Endothelial cell of umbilical vein (primary cell): ENCODE data around the gene SEMA6C. TPM values are rescaled to one million over a fixed set of nuclear protein-coding genes. Genes with fewer than 3 reads are reported as not detected.

Source experiments
- BruUV-seq: library from RNA; stranded (reverse); fragments of 400-500 nt; replicated peaks from 2 replicates; lab custom pipeline; 2021; lab: Mats Ljungman, UMichigan
- CTCF ChIA-PET: fragments of 300-600, 350-600 bp; sonication (Branson Sonifier 250); formaldehyde crosslinking; loops from one replicate; lab custom pipeline; 2021; ENCODE audit warnings: antibody characterized with exemption, inconsistent platforms; lab: Charles Lee
- POLR2A ChIA-PET: fragments of 300-600, 350-600 bp; sonication (Branson Sonifier 250); formaldehyde crosslinking; loops from one replicate; lab custom pipeline; 2021; ENCODE audit warnings: antibody characterized with exemption, inconsistent platforms; lab: Charles Lee
- DNase-seq: peaks from one replicate; pipeline ENCODE4 v3.0.0-alpha.2; 2011; ENCODE audit warnings: low read depth, low spot score
- FAIRE-seq: peaks from 2 replicates; lab custom pipeline; 2011; peaks lifted over from hg19 to GRCh38; lab: Jason Lieb, UNC
- H2AFZ ChIP-seq: 2 replicates; pipeline ENCODE4 v1.6.0; 2012; ENCODE audit warnings: low read depth, low read length, control low read depth, inconsistent platforms
- H3K27ac ChIP-seq: 2 replicates; pipeline ENCODE4 v1.5.1; 2011; ENCODE audit warnings: low read depth, mild to moderate bottlenecking, control low read depth, low read length, moderate library complexity; ENCODE audit not compliant: insufficient read depth
- H3K27me3 ChIP-seq, 2 experiments: 2 replicates each; pipeline versions ENCODE4 v1.6.0 to v1.6.1; 2011; ENCODE audit warnings: low read length in 2 of 2, mixed read lengths in 1 of 2; ENCODE audit not compliant: control insufficient read depth in 2 of 2, insufficient read depth in 2 of 2
- H3K36me3 ChIP-seq, 2 experiments: 2 replicates in 1 of 2; 3 replicates in 1 of 2; pipeline ENCODE4 v1.5.1; 2011; ENCODE audit warnings: low read length in 2 of 2, mild to moderate bottlenecking in 1 of 2, moderate library complexity in 1 of 2; ENCODE audit not compliant: control insufficient read depth in 2 of 2, insufficient read depth in 2 of 2; ENCODE audit errors: extremely low read depth in 1 of 2
- H3K4me1 ChIP-seq: 3 replicates; pipeline ENCODE4 v1.5.1; 2011; ENCODE audit warnings: mild to moderate bottlenecking, low read length; ENCODE audit not compliant: control insufficient read depth, insufficient read depth; ENCODE audit errors: extremely low read depth
- H3K4me2 ChIP-seq: 2 replicates; pipeline ENCODE4 v1.6.1; 2011; ENCODE audit warnings: low read length, control low read depth, mixed read lengths; ENCODE audit not compliant: insufficient read depth
- H3K4me3 ChIP-seq, 3 experiments: fragments of 200-600 bp in 1 of 3; sonication (generic), shearing (Covaris generic) in 1 of 3; replicated peaks in 1 of 3; 2 replicates each; pipeline ENCODE4 v1.5.1; 2011 to 2016; ENCODE audit warnings: control low read depth in 3 of 3, low read length in 3 of 3, mild to moderate bottlenecking in 2 of 3, inconsistent platforms in 1 of 3, low read depth in 1 of 3, moderate library complexity in 1 of 3; ENCODE audit not compliant: insufficient read depth in 1 of 3
- H3K79me2 ChIP-seq: 2 replicates; pipeline ENCODE4 v1.6.0; 2012; ENCODE audit warnings: low read length, inconsistent platforms; ENCODE audit not compliant: control insufficient read depth, insufficient read depth
- H3K9ac ChIP-seq: replicated peaks from 2 replicates; pipeline ENCODE3; 2011; ENCODE audit warnings: low read length, control low read depth; ENCODE audit not compliant: insufficient read depth; ENCODE audit errors: extremely low read depth
- H3K9me1 ChIP-seq: replicated peaks from 3 replicates; pipeline ENCODE4 v1.6.0; 2011; ENCODE audit warnings: mild to moderate bottlenecking, low read length; ENCODE audit not compliant: control insufficient read depth, insufficient read depth; ENCODE audit errors: extremely low read depth
- H3K9me3 ChIP-seq: replicated peaks from 2 replicates; pipeline ENCODE4 v1.5.1; 2012; ENCODE audit warnings: low read length, inconsistent platforms; ENCODE audit not compliant: control insufficient read depth, insufficient read depth
- H4K20me1 ChIP-seq: replicated peaks from 2 replicates; pipeline ENCODE3; 2011; ENCODE audit warnings: mild to moderate bottlenecking, low read length; ENCODE audit not compliant: control insufficient read depth, insufficient read depth; ENCODE audit errors: extremely low read depth
- FOS ChIP-seq: IDR thresholded peaks from 2 replicates; pipeline ENCODE4 v1.6.1; 2011; ENCODE audit warnings: mild to moderate bottlenecking, low read length, moderate library complexity, borderline replicate concordance; ENCODE audit not compliant: insufficient read depth
- MYC ChIP-seq: IDR thresholded peaks from one replicate; pipeline ENCODE4 v1.6.1; 2011; ENCODE audit warnings: mild to moderate bottlenecking, low read depth, low read length
- dilution Hi-C: fragments of 300-500 bp; cut with MboI; formaldehyde crosslinking; loops from one replicate; pipeline ENCODE4 v1.15.0; 2019; ENCODE audit warnings: low sequenced_read_pairs; ENCODE audit not compliant: extremely low pct_ligation_motif_present
- intact Hi-C: fragments of 100-400 bp; cut with micrococcal nuclease; formaldehyde crosslinking; loops from one replicate; pipeline ENCODE4 v1.10.0; 2022
- polyA plus RNA-seq, 4 experiments: library from polyadenylated mRNA; depleted of rRNA in 3 of 4; stranded (reverse) in 3 of 4; unstranded in 1 of 4; fragments of >200 nt; gene quantifications; 2 replicates each; pipeline versions ENCODE4 v1.2.1 to v1.2.3, GENCODE V29; 2011 to 2012; ENCODE audit warnings: missing spikeins in 1 of 4
- total RNA-seq: library from RNA; stranded (reverse); gene quantifications from 2 replicates; pipeline ENCODE4 v1.2.3, GENCODE V29; 2021

SEMA6C gene
- total and polyA plus RNA-seq, 2 donors (not counting 3 experiments of a cell fraction or from before 2014, with no cell fraction given) = 53.0 to 71.9 TPM

DNA sequence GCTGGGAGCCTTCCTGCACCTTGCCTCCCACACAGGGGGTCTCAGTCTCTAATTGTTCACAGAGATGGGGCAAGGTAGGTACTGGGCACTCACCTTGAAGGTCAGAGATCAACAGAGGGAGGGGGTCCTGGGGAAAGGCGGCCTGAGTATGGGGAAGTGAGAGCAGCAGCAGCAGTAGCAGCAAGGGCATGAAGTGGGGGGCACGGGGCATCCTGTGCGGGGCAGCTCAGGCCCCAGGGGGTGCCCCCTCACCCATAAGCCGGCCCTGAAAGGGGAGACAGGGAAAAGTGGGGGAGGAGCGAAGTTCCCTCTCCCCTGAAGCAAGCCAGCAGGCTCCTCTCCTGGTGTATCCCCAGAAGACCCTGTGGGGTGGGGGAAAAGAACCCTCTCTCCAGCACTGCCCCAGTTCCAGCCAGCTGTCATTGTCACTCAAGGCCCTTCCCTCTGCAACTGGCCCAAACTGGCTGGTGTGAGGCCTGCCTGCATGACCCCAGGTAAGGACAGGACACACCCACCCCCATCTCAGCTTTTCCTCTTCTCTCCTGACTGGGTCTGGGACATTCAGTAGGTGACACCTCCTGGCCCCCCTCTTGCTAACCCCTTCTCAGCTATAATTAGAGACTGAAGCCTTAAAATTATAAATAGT is 3.9 kb downstream of the SEMA6C start:
- TF ChIP-seq FOS = no peak
- H3K9ac ChIP-seq = no peak overlapping the region
- no TSS peak for BruUV-seq
- ChIA-PET POLR2A (interaction anchor here (0.6 kb wide), 1 partner anchor 108 kb away, joined by 3 read pairs; no protein-coding TSS in a partner anchor), CTCF (interaction anchor here (0.7 to 2.8 kb wide), 6 partner anchors 11 to 43 kb away, joined by 4 to 16 read pairs (median 6); no protein-coding TSS in a partner anchor)
- H3K27ac ChIP-seq = no peak overlapping the region
- no peaks in the 10 kb centered on the region for H3K79me2 ChIP-seq
- H4K20me1 ChIP-seq = no peaks in the 10 kb centered on the region
- no peaks in the 10 kb centered on the region for H3K9me3 ChIP-seq
- DNase-seq (no peak), FAIRE-seq (no peak)
- dilution Hi-C loops = no loop called here
- no peak overlapping the region for H2AFZ ChIP-seq
- no peak overlapping the region for H3K4me3 ChIP-seq
- no peaks in the 10 kb centered on the region for H3K27me3 ChIP-seq
- H3K4me2 ChIP-seq = no peak overlapping the region
- H3K9me1 ChIP-seq = no peaks in the 10 kb centered on the region
- intact Hi-C loops = no loop called here
- peaks cover 2 to 31% of the 10 kb centered on the region in 2 experiments for H3K36me3 ChIP-seq
- H3K4me1 ChIP-seq = peaks cover 28% of the 10 kb centered on the region

DNA sequence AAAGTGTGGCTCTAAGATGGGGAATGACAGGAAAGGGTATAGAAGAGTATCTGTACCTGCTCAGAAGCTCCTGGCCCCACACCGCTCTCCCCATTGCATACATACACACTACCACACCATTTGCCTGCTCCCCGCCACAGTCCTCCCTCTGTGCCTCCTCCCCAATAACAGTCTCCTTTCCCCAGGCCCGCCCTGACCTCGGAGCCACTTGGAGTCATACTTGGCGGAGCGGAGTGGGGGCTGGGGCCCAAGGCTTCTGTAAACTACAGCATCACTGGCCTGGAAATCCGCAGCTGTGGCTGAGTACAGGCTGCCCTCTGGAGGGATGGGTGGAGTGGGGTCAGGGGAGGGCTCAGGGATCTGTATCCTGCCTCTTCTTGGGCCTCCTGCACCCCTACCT is 8.6 kb downstream of the SEMA6C start:
- DNase-seq = no peak
- POLR2A ChIA-PET = no interaction called here
- H3K9ac ChIP-seq = no peak overlapping the region
- dilution Hi-C loops (no loop called here), intact Hi-C loops (no loop called here)
- FAIRE-seq = no peak
- H3K4me3 ChIP-seq = no peak overlapping the region
- H3K27ac ChIP-seq = no peak overlapping the region
- peaks cover 2 to 69% of the 10 kb centered on the region in 2 experiments for H3K36me3 ChIP-seq
- H3K9me1 ChIP-seq = no peaks in the 10 kb centered on the region
- H3K27me3 ChIP-seq = no peaks in the 10 kb centered on the region
- CTCF ChIA-PET = interaction anchor here (1.0 to 1.2 kb wide), 2 partner anchors 8 to 38 kb away, joined by 3 read pairs; no protein-coding TSS in a partner anchor
- H3K4me2 ChIP-seq = no peak overlapping the region
- no TSS peak for BruUV-seq
- no peaks in the 10 kb centered on the region for H3K4me1 ChIP-seq
- H3K79me2 ChIP-seq = no peaks in the 10 kb centered on the region
- no peak overlapping the region for H2AFZ ChIP-seq
- no peaks in the 10 kb centered on the region for H4K20me1 ChIP-seq
- H3K9me3 ChIP-seq = no peaks in the 10 kb centered on the region
- no peak for TF ChIP-seq FOS
- TF ChIP-seq MYC = no peak
